Subcutaneous abdominal adipose tissue (tissue), 5 donors: ENCODE results near the gene HES7.

ENCODE experiments used
- H3K27ac ChIP-seq: one replicate; pipeline ENCODE4 v1.7.0; 2013; ENCODE audit warnings: low read depth, mild to moderate bottlenecking, inconsistent platforms, low read length, moderate library complexity
- H3K27me3 ChIP-seq, 5 donors: one replicate each; pipeline ENCODE4 v1.7.0; 2013; ENCODE audit warnings: low read length in 5 of 5, inconsistent platforms in 1 of 5; ENCODE audit not compliant: control insufficient read depth in 5 of 5, insufficient read depth in 4 of 5
- H3K36me3 ChIP-seq, 5 donors: one replicate each; pipeline ENCODE4 v1.7.0; 2013; ENCODE audit warnings: low read length in 5 of 5; ENCODE audit not compliant: control insufficient read depth in 5 of 5, insufficient read depth in 5 of 5
- H3K4me1 ChIP-seq, 5 donors: one replicate each; pipeline ENCODE4 v1.7.0; 2013; ENCODE audit warnings: low read length in 5 of 5, mild to moderate bottlenecking in 3 of 5, moderate library complexity in 1 of 5; ENCODE audit not compliant: control insufficient read depth in 5 of 5, insufficient read depth in 5 of 5
- H3K4me3 ChIP-seq, 5 donors: one replicate each; pipeline ENCODE4 v1.7.0; 2013; ENCODE audit warnings: low read length in 5 of 5, low read depth in 1 of 5
- H3K9ac ChIP-seq, 5 donors: one replicate each; pipeline ENCODE4 v1.7.0; 2013; ENCODE audit warnings: low read length in 5 of 5, mild to moderate bottlenecking in 4 of 5, moderate library complexity in 3 of 5
- H3K9me3 ChIP-seq, 5 donors: one replicate each; pipeline ENCODE4 v1.7.0; 2013; ENCODE audit warnings: low read length in 5 of 5; ENCODE audit not compliant: control insufficient read depth in 5 of 5
- donor health status: healthy.
- donor health status: healthy.
- donor health status: healthy.
- donor health status: healthy.
- donor health status: healthy.

HES7 gene

DNA sequence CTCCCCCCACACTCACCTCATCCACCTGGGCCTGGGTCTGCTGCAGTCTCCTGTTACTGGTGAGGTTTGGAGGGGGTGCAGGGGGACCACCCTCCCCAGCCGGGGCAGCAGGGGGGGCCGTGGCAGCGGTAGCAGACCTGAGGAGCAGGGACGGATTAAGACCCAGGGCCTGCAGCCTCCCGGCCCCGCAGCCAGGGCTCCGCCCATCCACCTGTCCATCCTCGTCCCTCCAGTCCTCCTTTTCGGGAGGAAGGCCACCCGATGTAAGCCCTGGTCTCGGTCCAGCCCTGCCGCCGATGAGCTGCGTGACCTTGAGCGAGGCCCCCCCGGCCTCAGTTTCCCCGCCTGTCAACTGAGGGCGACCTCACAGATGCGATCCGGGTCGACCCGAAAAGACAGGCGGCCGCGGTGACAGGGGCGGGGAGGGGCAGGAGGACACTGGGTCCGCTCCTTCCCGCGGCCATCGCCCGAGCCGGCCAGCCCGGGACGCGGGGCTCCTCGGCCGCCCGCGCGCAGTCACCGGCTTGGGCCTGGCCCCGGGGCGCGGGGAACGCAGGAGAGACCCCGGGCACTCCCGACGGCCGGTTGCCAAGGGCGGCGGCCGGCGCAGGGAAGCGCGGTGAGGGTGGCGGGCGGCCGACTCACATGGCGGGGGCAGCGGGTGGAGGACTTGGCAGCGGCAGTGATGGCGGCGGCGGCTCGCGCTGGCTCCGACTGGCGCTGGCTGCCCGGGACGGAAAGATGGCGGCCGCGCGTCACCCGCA lies 38.5 kb upstream of the HES7 start, which contains the start of gene VAMP2:
VAMP2 (minus strand) TSS at position 716 of the 764 bp plus-strand sequence; CDS start at position 647, 69 bp downstream.
- Histone ChIP-seq H3K9ac (peak within 1 kb of the TSS; percentile 77 to 99 (median 86)), H3K27ac (peak within 1 kb of the TSS; percentile 93), H3K36me3 (peaks cover 2 to 29% (median 25%) of the 10 kb centered on the region in 5 donors), H3K4me3 (peak within 1 kb of the TSS; percentile 84 to 97 (median 92)), H3K9me3 (no peaks in the 10 kb centered on the region), H3K4me1 (peaks cover 10 to 52% (median 46%) of the 10 kb centered on the region in 5 donors), H3K27me3 (no peaks in the 10 kb centered on the region)

DNA sequence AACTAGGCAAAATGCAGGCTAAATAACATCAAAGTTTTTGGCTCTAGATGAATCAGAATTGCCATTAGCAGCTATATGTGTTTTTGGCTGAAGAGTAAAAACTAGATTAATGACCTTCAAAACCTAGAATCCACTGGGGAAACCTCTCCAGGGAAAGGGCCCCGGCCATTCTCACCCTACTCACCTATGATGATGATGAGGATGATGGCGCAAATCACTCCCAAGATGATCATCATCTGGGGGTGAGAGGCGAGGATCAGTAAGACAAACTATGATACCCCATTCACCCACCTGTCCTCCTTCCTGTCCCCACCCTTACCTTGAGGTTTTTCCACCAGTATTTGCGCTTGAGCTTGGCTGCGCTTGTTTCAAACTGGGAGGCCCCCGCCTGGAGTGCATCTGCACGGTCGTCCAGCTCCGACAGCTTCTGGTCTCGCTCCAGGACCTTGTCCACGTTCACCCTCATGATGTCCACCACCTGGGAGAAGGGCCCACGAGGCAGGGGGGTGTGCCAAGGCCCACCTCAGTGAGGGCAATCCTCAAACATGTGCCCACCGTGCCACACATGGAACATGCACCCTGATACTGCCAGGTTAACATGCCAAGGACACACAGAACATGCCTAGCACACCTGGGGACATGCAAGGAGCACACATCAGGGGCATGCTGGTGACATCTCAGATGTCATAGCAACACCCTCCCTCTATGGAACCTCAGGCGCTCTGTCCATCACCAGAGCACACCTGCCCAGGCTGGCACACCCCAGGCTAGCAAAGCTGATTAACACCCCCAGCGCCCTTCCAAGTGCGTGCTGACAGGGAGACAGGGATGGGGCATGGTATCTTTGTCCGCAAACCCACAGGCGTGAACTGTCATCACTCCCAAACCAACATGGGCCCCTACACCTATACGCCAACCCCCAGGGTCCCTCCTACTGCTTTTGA lies 37.7 kb upstream of the HES7 start:
- H3K36me3 ChIP-seq, result peaks cover 2 to 29% (median 25%) of the 10 kb centered on the region in 5 donors
- peaks cover 16 to 58% (median 51%) of the 10 kb centered on the region in 5 donors for H3K4me1 ChIP-seq
- H3K27ac ChIP-seq, result peak overlapping the region; percentile 93
- H3K4me3 ChIP-seq, result peak overlapping the region; percentile 84 to 97 (median 92)
- H3K9ac ChIP-seq, result peak overlapping the region; percentile 77 to 99 (median 86)
- peaks cover 0 to 2% (median 0%) of the 10 kb centered on the region in 5 donors for H3K27me3 ChIP-seq
- H3K9me3 ChIP-seq, result peaks cover 0 to under 1% (median 0%) of the 10 kb centered on the region in 5 donors

DNA sequence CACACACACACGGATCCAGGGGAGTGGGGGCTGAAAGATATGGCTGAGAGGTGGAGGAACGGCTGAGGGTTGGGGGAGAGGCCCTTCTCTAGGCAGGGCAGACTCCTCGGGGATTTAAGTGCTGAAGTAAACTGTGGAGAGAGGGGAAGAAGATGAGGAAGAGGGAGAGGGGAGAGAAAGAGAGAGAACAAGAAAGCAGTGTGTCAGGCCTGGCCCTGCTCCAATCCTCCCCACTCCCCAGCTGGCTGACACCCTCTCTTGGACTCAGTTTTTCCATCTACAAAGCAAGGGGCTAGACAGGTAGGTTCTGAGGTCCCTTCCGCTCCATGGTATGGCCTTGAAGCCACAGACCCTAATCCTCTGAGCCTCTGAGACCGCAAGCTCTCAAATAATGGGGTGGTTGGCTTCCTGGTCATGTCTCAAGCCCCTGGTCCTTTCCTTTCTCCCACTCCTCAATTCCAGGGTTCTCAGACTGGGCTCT lies 36.9 kb upstream of the HES7 start:
- peak overlapping the region in 2 of 5 donors; percentile 3 to 8 for H3K4me3 ChIP-seq
- peak overlapping the region; percentile 93 for H3K27ac ChIP-seq
- H3K27me3 ChIP-seq, result peaks cover 0 to 5% (median 0%) of the 10 kb centered on the region in 5 donors
- H3K36me3 ChIP-seq, result peaks cover 2 to 29% (median 25%) of the 10 kb centered on the region in 5 donors
- H3K9ac ChIP-seq, result peak overlapping the region in 4 of 5 donors; percentile 5 to 99 (median 68)
- peaks cover 22 to 61% (median 51%) of the 10 kb centered on the region in 5 donors for H3K4me1 ChIP-seq
- H3K9me3 ChIP-seq, result peaks cover 0 to 2% (median 0%) of the 10 kb centered on the region in 5 donors

DNA sequence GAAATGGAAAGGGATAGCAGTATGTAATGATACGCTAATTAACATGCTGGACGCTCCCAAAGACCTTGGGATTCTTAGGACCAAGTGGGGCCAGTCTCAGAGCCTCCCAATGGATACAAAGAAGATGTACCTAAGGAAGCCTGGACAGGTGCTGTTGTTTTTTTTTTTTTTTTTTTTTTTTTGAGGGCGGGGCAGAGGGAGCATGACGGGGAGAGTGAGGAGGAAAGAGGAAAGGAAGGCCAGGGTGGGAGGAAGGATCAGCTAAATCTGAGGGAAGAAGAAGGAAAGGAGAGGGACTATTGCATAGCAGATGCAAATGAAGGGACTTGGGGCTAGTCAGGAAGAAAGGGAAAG lies 36.3 kb upstream of the HES7 start:
- peaks cover 0 to 5% (median 0%) of the 10 kb centered on the region in 5 donors for H3K27me3 ChIP-seq
- peaks cover 0 to 2% (median 0%) of the 10 kb centered on the region in 5 donors for H3K9me3 ChIP-seq
- peaks cover 2 to 29% (median 25%) of the 10 kb centered on the region in 5 donors for H3K36me3 ChIP-seq
- H3K4me1 ChIP-seq, result peaks cover 22 to 67% (median 56%) of the 10 kb centered on the region in 5 donors
- peak overlapping the region; percentile 93 for H3K27ac ChIP-seq
- H3K4me3 ChIP-seq, result no peak overlapping the region
- H3K9ac ChIP-seq, result no peak overlapping the region

DNA sequence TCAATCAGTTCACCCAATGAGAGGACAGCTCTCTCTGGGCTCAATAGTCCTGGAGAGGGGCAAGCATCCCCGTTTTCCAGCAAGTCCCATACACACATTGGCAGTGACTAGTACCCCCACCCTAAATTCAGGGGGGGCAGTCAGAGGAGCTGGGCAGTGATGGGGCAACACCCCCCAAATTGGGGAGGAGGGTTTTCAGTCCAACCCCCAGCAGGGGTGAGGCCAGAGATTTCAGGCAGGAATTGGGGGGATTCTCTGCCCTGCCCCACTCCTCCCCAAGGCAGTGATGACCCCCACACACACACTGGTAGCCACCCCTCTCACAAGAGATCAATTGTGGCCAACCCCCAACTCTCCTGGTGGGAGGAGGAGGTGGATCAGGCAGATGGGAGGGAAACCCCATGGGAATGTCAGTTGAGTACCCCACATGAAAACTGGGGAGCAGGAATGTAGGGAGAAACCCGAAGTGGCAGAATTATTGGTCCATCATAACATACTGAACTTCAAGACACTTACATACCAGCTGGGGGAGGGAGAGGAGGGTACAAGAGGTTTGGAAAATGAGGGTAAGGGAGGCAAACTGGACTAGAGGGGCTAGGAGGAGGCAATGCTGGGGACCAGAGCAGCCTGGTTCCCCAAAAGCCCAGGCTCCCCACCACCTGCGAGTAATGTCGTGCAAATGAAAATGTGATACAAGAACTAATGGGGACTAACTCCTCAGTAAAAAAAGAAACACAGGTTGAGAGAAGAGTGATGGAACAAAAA lies 35.7 kb upstream of the HES7 start:
- peaks cover 21 to 68% (median 59%) of the 10 kb centered on the region in 5 donors for H3K4me1 ChIP-seq
- no peak overlapping the region for H3K4me3 ChIP-seq
- H3K36me3 ChIP-seq, result peaks cover 2 to 29% (median 25%) of the 10 kb centered on the region in 5 donors
- peaks cover 0 to 2% (median 0%) of the 10 kb centered on the region in 5 donors for H3K9me3 ChIP-seq
- H3K27ac ChIP-seq, result peak overlapping the region; percentile 93
- H3K27me3 ChIP-seq, result peaks cover 0 to 5% (median 0%) of the 10 kb centered on the region in 5 donors
- H3K9ac ChIP-seq, result peak overlapping the region in 1 of 5 donors; percentile 13

DNA sequence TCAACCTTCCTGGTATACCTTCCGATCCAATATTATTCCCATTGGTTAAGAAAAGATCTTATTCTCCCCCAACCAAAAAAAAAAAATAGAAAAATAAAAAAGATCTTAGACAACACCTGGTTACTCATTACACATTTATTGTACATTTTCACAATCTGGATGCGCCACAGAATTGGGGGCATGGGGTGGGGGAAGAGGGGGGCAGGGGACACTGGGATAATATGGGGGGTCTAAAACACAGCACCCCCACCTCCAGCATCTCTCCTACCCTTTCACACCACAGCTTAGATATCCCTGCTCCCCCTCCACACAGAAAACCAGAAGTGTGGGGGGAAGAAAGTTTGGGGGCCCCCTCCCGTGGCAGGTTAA lies 35.1 kb upstream of the HES7 start:
- Histone ChIP-seq H3K27ac (no peak overlapping the region), H3K9ac (no peak overlapping the region), H3K36me3 (peaks cover 2 to 29% (median 25%) of the 10 kb centered on the region in 5 donors), H3K9me3 (peaks cover 0 to 2% (median 0%) of the 10 kb centered on the region in 5 donors), H3K27me3 (peaks cover 0 to 5% (median 0%) of the 10 kb centered on the region in 5 donors), H3K4me3 (no peak overlapping the region), H3K4me1 (peaks cover 17 to 67% (median 57%) of the 10 kb centered on the region in 5 donors)

DNA sequence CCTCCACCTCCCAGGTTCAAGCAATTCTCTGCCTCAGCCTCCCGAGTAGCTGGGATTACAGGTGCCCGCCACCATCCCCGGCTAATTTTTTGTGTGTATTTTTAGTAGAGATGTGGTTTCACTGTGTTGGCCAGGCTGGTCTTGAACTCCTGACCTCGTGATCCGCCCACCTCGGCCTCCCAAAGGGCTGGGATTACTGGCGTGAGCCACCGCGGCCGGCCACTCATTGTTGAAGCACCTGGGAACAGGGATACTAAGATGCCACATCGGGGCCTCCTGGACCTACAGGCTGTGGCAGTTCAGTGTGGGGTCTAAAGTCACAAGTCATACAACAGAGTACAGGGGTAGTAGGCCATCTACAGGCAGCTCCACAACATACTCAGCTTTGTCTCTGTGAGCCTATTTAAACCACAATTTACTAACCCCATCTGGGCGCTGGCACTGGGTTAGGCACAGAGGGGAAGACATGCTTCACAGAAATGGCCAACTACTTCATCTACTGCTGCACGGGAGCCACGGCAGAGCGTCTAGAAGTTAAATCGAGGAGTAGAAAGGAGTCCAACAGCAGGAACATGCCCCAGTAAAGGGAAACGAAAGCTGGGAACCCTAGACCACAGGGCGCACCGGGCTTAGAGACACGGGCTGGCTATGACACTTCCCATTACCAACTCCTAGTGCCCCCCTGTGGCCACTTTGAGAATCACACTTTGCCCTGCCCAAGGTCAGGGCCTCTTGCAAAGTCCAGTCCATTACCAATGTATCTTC lies 34.5 kb upstream of the HES7 start:
- H3K36me3 ChIP-seq, result peaks cover 2 to 29% (median 25%) of the 10 kb centered on the region in 5 donors
- peak overlapping the region in 3 of 5 donors; percentile 22 to 44 (median 44) for H3K4me3 ChIP-seq
- peaks cover 0 to 2% (median 0%) of the 10 kb centered on the region in 5 donors for H3K9me3 ChIP-seq
- H3K27ac ChIP-seq, result peak overlapping the region; percentile 90
- H3K4me1 ChIP-seq, result peaks cover 18 to 67% (median 57%) of the 10 kb centered on the region in 5 donors
- H3K27me3 ChIP-seq, result peaks cover 0 to 5% (median 0%) of the 10 kb centered on the region in 5 donors
- H3K9ac ChIP-seq, result peak overlapping the region in 2 of 5 donors; percentile 3 to 68

DNA sequence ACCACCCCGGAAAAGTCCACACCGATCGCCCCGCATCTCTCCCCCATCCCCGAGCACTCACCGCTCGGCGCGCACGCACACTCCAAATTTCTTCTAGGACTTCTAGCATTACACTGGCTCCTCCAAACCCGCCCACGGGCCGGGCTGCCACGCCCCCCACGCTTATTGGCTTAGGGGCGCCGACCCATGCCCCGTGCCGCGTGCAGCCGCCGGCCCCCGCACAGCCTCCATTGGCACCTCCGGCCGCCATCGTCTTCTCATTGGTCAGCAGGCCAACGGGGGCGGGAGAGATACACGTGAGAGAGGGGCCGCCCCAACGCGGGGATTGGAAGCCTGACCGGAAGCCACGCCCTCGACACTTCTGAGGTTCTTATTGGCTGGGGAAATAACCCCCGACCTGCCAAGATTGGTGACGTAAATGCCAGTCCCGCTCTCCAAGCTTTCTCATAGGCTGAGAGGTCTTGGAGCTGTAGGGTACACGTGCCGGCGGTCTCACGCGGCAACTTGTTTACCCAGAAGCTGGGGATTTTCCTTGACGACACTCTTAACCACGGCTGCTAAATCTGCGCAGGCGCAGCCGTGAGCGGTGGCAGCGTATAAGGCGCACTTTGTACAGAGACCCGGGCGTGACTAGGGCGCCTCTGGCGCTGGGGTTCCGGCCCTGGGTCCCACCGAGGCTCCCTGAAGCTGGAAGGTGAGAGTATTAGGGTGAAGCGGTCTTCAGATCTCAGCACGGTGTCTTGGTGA lies 32.5 kb upstream of the HES7 start:
- Histone ChIP-seq H3K9me3 (peaks cover 0 to 2% (median 0%) of the 10 kb centered on the region in 5 donors), H3K9ac (peak overlapping the region; percentile 88 to 99 (median 95)), H3K4me3 (peak overlapping the region; percentile 97 to 100 (median 100)), H3K36me3 (peaks cover 2 to 28% (median 23%) of the 10 kb centered on the region in 5 donors), H3K4me1 (peaks cover 23 to 72% (median 58%) of the 10 kb centered on the region in 5 donors), H3K27ac (peak overlapping the region; percentile 99), H3K27me3 (peaks cover 0 to 5% (median 0%) of the 10 kb centered on the region in 5 donors)
